CD1c-positive myeloid dendritic cell (primary cell): ENCODE data around the gene ATP10D.

Experiments
- DNase-seq: peaks from one replicate; pipeline ENCODE4 v3.0.0-alpha.2; 2016; ENCODE audit errors: extremely low spot score

Gene ATP10D

GRCh38 chr4:47579235-47579634, 94.2 kb downstream of the ATP10D start:
- no peak for DNase-seq

- DNase-seq = no peak
These were observed 105.2 kb downstream of the ATP10D start for GRCh38 chr4:47590325-47590724.

DNA sequence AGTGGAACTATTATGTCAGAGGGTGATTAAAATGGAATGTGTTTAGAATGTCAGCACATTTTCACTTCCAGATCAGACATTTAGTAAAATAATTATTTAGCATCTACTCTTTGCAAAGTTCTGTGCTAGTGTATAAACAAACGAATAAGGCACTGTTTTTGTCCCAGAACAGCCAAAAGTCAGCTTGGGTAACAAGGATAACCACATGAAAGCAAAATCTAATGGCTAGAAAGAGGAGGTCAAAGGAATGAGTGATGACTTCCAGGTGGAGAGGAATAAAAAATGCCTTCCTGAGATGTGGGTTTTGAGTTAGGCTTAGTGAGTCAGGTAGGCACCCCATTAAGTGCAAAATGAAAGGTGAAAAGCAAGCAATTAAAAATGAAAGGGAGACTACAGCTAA, 112.6 kb downstream of the ATP10D start:
- no peak for DNase-seq

DNA sequence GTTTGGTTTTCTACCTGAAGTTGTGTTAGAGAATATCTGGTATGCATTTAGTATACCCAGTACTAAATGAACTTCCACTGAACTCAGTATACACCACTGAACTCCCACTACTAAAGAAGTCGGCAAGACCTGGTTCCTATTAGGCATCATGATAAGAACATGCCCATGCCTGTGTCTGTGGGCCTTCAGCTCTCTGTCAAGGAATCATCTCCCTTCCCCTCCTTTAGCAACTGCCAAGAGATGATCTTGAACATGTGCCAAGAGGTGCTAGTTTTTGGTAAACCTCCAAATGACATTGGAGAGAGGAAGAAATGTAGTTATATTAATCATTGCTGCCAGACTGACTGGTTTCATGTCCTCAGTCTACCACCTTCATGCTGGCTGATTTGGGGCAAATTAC, 113.2 kb downstream of the ATP10D start:
- DNase-seq = no peak

- no peak for DNase-seq
These were observed 113.8 kb downstream of the ATP10D start for GRCh38 chr4:47598896-47599295.

DNA sequence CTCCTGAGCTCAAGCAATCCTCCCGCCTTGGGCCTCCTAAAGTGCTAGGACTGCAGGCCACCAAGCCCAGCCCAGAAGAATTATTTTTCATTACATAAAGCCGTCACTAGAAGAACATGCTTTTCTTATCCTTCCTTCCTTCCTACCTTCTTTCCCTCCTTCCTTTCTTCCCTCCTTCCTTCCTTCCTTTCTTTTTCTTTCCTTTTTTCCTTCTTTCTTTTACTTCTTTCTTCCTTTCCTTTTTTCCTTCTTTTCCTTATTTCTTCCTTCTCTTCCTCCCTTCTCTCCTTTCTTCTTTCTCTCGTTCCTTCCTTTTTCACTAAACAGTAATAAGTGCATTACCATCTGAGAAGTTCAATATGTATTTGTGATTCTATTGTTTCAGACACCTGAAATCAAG, 121.4 kb downstream of the ATP10D start:
- DNase-seq = no peak

- no peak for DNase-seq
These were observed 127.3 kb downstream of the ATP10D start for GRCh38 chr4:47612116-47613023.

DNA sequence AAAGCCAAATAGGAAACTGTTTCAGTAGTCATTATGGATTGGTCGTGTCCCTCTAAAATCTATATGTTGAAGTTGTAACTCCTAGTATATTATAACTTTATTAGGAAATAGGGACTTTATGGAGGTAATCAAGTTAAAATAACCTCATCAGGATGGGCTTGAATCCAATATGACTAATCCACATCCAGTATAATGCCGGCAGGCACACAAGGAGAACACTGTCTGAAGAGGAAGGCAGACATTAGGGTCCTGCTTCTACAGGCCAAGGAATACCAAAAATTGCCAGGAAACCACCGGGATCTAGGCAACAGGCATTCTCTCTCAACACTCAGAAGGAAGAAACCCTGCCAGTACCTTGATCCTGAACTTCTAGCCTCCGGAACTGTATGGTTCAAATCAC, 130.3 kb downstream of the ATP10D start:
- DNase-seq = no peak

DNA sequence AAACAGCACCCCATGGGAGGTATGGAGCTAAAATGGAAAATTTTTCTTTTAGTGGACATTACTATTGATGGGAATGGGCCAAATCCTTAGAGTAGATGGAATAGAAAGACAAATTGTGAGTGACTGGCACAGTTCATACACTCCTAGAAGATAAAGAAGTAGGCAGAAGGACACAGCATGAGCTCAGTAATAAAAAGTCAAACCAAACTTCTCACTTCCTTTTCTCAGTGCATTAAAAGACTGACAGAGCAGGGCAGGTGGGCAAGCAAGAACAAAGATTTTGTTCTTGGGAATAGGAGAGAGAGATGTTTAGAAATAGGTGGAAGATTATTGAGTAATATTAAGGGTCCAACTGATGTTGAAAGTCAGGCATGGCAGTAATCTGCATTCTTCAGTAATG, 132.5 kb downstream of the ATP10D start:
- no peak for DNase-seq

DNA sequence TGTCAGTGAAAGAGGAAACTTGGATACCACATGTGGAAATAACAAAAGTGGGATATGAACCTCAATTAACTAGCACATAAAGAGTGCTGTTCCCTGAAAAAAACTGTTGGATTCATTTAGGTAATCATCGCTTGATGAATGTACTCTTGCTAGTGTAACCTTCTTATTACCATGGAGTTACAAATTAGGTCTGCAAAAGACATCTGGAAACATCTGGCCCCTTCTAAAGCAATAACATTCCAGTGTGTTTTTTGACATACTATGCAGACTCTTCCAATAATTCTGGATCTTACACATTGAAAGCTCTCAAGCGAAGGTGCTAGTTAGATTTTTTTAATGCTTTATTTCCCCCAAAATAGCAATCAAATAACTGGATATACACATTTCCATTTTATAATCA, 134.6 kb downstream of the ATP10D start:
- DNase-seq = no peak

DNA sequence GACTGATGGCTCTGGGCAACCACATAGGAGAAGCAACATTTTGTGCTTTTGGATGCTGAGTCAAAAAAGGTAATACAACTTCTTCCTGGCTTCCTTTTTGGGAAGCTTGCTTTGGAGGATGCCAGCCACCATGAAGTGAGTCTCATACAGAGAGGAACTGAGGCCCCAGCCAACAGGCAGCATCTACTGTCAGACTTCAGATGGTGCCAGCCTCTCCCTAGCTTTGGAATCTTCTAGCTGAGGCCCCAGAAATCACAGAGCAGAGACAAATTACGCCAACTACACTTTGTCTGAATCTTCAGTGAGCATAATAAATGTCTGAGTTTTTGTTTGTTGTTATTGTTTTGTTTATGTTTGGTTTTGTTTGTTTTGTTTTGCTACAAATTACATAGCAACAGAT, 136.1 kb downstream of the ATP10D start:
- no peak for DNase-seq

DNA sequence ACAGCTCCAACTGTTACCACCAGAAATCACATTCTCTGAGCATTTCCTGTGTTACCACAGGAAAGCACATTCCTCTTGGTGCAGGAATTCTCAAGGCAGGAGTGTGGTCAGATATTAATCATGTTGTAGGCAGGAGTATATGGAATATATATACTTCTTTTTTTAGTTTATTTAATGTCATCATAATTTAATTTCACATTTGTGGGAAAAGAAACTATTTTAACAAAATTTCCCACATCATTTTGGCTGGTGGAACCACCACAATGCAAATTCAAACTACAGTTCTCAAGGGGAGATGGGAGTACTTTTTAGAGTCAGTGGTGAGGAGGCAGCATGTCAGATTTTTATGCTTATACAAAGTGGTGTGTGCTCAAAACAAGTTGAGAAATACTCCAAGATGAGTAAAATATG, 139.0 kb downstream of the ATP10D start:
- no peak for DNase-seq

GRCh38 chr4:47631161-47631560, 146.1 kb downstream of the ATP10D start:
- no peak for DNase-seq

DNA sequence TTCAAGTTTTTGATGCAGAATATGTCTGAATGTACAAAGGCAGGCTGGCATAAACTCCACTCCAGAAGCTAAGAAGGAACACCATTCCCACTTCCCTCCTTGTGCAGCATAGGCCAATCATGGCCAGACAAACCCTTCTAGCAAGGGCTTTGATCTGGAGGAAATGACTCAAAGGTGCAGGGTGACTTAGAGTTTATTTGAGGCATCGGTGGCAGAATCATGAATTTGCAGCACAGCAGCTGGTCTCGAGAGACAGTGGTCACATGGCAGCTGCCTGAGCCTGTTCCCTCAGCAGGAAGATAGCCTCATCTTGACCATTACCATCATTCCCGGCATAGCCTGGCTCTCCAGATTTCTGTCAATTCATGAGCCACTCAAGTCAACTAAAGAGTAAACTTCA, 154.5 kb downstream of the ATP10D start:
- DNase-seq = no peak

- no peak for DNase-seq
These were observed 155.8 kb downstream of the ATP10D start for GRCh38 chr4:47640911-47641310.

- no peak for DNase-seq
These were observed 156.7 kb downstream of the ATP10D start for GRCh38 chr4:47641755-47642154.

DNA sequence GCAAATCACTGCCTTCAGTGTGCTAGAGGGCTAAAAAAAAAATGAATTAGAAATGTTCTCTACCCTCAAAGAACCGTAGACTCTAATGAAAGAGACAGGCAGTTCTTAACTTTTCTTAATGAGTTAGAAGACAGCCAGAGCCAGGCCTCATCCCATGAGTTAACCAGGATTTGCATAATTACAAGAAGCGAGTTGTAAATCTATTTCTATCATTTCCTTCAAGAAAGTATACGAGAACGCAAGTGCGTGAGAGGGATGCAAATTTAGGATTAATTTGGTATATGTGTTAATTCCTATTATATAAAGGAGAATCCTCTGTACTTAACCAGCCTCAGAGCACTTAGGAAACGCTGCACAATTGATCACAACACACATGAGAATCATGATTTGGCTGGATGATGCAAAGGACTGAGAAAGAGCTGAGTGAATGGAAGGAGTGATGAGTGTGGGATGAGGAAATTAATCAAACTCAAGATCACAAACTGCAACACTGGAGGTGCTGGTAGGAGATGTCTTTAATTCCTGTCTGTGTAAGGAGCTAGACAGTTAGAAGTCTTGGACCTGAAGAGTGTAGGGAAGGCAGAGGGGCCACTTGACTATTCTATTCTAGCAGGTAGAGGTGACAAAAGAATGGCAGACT, 157.2 kb downstream of the ATP10D start:
- no peak for DNase-seq
